Esophagus (tissue), 2 donors: ENCODE measurements around the gene JMJD6. TPM values are rescaled to one million over a fixed set of nuclear protein-coding genes. Genes with fewer than 3 reads are reported as not detected.

Experiments
- H3K27ac ChIP-seq, 2 donors: one replicate each; pipeline ENCODE4 v1.5.1; 2013; ENCODE audit warnings: low read depth in 2 of 2, mild to moderate bottlenecking in 2 of 2, inconsistent platforms in 1 of 2, low read length in 1 of 2, moderate library complexity in 1 of 2
- H3K27me3 ChIP-seq, 2 donors: one replicate each; pipeline ENCODE4 v1.6.1; 2013; ENCODE audit warnings: low read length in 2 of 2, control low read depth in 1 of 2, mild to moderate bottlenecking in 1 of 2; ENCODE audit not compliant: insufficient read depth in 2 of 2, control insufficient read depth in 1 of 2
- H3K36me3 ChIP-seq, 2 donors: one replicate each; pipeline ENCODE4 v1.6.1; 2013; ENCODE audit warnings: low read length in 1 of 2; ENCODE audit not compliant: control insufficient read depth in 2 of 2, insufficient read depth in 2 of 2
- H3K4me1 ChIP-seq, 2 donors: one replicate each; pipeline ENCODE4 v1.6.1; 2013; ENCODE audit warnings: low read length in 1 of 2; ENCODE audit not compliant: control insufficient read depth in 2 of 2, insufficient read depth in 2 of 2
- H3K4me3 ChIP-seq, 2 donors: one replicate each; pipeline ENCODE4 v1.5.1; 2013; ENCODE audit warnings: low read length in 2 of 2, mild to moderate bottlenecking in 2 of 2, low read depth in 1 of 2, moderate library complexity in 1 of 2
- H3K9me3 ChIP-seq, 2 donors: one replicate each; pipeline ENCODE4 v1.6.1; 2013; ENCODE audit warnings: mild to moderate bottlenecking in 2 of 2, low read depth in 1 of 2, low read length in 1 of 2, moderate library complexity in 1 of 2; ENCODE audit not compliant: control insufficient read depth in 2 of 2, insufficient read depth in 1 of 2
- WGBS, 2 donors: extraction: QIAGEN DNeasy Blood & Tissue Kit; methylation state at CpG; one replicate each; pipeline ENCODE4 v1.1.7; 2013; 5-methylcytosine and 5-hydroxymethylcytosine counted together
- polyA plus RNA-seq, 2 donors: library from polyadenylated mRNA; stranded (reverse); fragments of 200-250 nt; gene quantifications; one replicate each; pipeline ENCODE4 v1.2.3, GENCODE V29; 2013
- donor health status: healthy with polysubstance abuse.
- donor health status: Bipolar disorder and iron deficiency.

The JMJD6 gene
- polyA plus RNA-seq, result 10 to 100 TPM; 18.3 to 21.9 TPM

- Histone ChIP-seq H3K4me1 (peaks cover 0 to 2% of the 10 kb centered on the region in 2 donors), H3K9me3 (no peaks in the 10 kb centered on the region), H3K4me3 (peak within 1 kb of the TSS; percentile 73 to 87), H3K27ac (peak within 1 kb of the TSS; percentile 100), H3K27me3 (no peaks in the 10 kb centered on the region), H3K36me3 (peaks cover 1 to 10% of the 10 kb centered on the region in 2 donors)
- 0% methylated on average over 53 to 60 of the region's 60 CpGs for WGBS, 2 donors
Observed at GRCh38 chr17:76726231-76726775, at the start of gene JMJD6. TSS of gene JMJD6 (minus strand) at chr17:76726606. CDS start at chr17:76726475, 131 bp downstream.

DNA sequence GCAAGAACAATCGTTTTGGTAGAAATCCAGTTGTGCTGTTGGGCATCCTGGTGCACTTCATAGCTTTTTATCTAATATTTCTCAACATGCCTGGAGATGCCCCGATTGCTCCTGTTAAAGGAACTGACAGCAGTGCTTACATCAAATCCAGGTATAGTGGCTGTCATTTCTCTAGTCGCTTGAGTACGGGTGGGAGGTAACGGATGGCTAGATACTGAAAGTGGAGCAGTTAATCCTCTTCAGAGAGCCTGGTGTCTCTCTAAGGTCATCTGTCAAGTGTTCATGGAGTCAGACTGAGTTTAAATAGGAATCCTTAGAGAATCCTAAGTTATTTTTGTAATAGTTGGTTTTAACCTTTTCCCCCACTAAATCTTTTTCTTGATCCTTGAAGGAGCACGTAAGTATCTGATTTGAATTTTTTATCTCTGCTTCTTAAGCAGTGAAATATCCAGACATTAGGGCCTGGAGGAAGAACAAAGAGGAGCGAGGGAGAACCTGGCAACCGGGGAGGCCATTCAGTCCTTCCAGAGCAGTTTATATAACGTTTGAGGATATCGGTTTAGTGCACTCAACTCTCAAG is 48.7 kb upstream of the JMJD6 start:
- H3K27ac ChIP-seq, result peak overlapping the region; percentile 18 to 22
- WGBS, 2 donors, result 59 to 61% methylated on average over 10 of the region's 10 CpGs
- H3K9me3 ChIP-seq, result no peaks in the 10 kb centered on the region
- no peaks in the 10 kb centered on the region for H3K4me1 ChIP-seq
- peaks cover 3 to 15% of the 10 kb centered on the region in 2 donors for H3K36me3 ChIP-seq
- no peak overlapping the region for H3K4me3 ChIP-seq
- no peaks in the 10 kb centered on the region for H3K27me3 ChIP-seq

GRCh38 chr17:76772842-76773525 is 46.6 kb upstream of the JMJD6 start:
- Histone ChIP-seq H3K36me3 (peaks cover 3 to 9% of the 10 kb centered on the region in 2 donors), H3K4me1 (no peaks in the 10 kb centered on the region), H3K27ac (peak overlapping the region; percentile 77 to 84), H3K27me3 (no peaks in the 10 kb centered on the region), H3K9me3 (no peaks in the 10 kb centered on the region), H3K4me3 (no peak overlapping the region)
- 25 to 45% methylated on average over 6 of the region's 6 CpGs for WGBS, 2 donors

DNA sequence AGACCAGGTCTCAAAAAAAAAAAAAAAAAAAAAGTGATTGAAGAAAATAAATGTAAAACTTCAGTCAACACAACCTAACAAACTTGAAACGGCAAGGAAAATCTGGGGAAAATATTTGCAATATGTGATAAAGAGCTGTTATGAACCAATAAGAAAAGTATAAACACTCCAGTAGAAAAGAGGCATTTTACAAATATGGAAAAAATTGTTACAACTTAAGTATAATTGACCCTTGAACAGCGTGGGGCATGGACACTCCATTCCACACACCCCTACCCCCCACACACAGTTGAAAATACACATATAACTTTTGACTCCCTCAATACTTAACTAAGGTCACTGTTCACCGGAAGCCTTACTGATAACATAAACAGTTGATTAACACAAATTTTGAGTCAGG is 32.2 kb upstream of the JMJD6 start:
- no peak overlapping the region for H3K4me3 ChIP-seq
- no peaks in the 10 kb centered on the region for H3K4me1 ChIP-seq
- WGBS, 2 donors, result 98 to 99% methylated on average over 3 of the region's 3 CpGs
- no peaks in the 10 kb centered on the region for H3K27me3 ChIP-seq
- no peaks in the 10 kb centered on the region for H3K9me3 ChIP-seq
- no peaks in the 10 kb centered on the region for H3K36me3 ChIP-seq
- no peak overlapping the region for H3K27ac ChIP-seq

- 93 to 95% methylated on average over 5 of the region's 5 CpGs for WGBS, 2 donors
- Histone ChIP-seq H3K36me3 (no peaks in the 10 kb centered on the region), H3K9me3 (no peaks in the 10 kb centered on the region), H3K4me1 (no peaks in the 10 kb centered on the region), H3K27me3 (no peaks in the 10 kb centered on the region), H3K4me3 (no peak overlapping the region), H3K27ac (no peak overlapping the region)
Observed at GRCh38 chr17:76757256-76757655, 30.9 kb upstream of the JMJD6 start.

DNA sequence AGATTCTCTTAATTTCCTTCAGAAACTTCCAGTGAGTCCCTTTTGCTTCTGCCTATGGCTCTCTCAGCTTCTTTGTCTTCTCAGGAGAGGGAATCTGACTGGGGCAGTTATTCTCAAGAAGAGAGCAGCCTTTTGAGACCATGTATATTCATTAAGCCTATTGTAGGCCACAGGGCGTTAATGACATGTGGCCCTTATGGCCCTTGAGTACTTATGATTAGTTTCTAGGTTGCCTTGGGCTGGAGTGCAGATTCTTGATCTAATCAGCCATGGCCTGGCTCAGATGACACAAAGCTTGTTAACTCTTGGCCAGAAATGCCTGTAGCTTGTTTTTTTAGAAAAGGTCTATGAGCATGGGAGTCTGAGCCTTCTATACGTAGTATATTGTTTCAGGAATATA is 28.9 kb upstream of the JMJD6 start:
- H3K4me1 ChIP-seq, result no peaks in the 10 kb centered on the region
- H3K9me3 ChIP-seq, result no peaks in the 10 kb centered on the region
- no peaks in the 10 kb centered on the region for H3K36me3 ChIP-seq
- H3K4me3 ChIP-seq, result no peak overlapping the region
- H3K27ac ChIP-seq, result no peak overlapping the region
- no peaks in the 10 kb centered on the region for H3K27me3 ChIP-seq
- 97 to 98% methylated on average over 2 of the region's 2 CpGs for WGBS, 2 donors

GRCh38 chr17:76753061-76753961 is 26.9 kb upstream of the JMJD6 start:
- no peaks in the 10 kb centered on the region for H3K4me1 ChIP-seq
- no peaks in the 10 kb centered on the region for H3K9me3 ChIP-seq
- peak overlapping the region in 1 of 2 donors; percentile 26 for H3K4me3 ChIP-seq
- 47 to 59% methylated on average over 12 of the region's 12 CpGs for WGBS, 2 donors
- no peaks in the 10 kb centered on the region for H3K36me3 ChIP-seq
- no peaks in the 10 kb centered on the region for H3K27me3 ChIP-seq
- H3K27ac ChIP-seq, result peak overlapping the region; percentile 49 to 87

DNA sequence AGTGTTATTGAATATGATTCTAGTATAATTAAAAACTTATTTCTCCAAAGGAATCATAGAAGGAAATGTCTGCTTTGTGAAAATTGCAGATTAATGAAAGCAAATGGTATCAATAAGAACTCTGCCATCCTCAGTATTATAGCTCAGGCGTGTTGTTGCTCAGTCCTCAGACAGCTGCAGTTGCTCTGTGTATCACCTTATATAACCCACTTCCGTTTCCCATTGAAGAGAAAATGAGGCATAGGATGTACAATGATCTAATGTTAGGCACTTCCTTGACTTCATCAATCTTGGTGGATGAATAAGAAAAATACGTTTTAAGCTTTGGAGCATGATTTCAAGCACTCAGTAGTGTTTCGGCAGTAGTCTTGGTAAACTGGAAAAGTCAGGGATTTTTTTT is 25.6 kb upstream of the JMJD6 start:
- H3K27ac ChIP-seq, result peak overlapping the region in 1 of 2 donors; percentile 76
- 66 to 75% methylated on average over 4 of the region's 4 CpGs for WGBS, 2 donors
- no peaks in the 10 kb centered on the region for H3K27me3 ChIP-seq
- no peaks in the 10 kb centered on the region for H3K36me3 ChIP-seq
- no peaks in the 10 kb centered on the region for H3K4me1 ChIP-seq
- no peaks in the 10 kb centered on the region for H3K9me3 ChIP-seq
- no peak overlapping the region for H3K4me3 ChIP-seq

GRCh38 chr17:76751416-76751993 is 25.1 kb upstream of the JMJD6 start:
- Histone ChIP-seq H3K27me3 (no peaks in the 10 kb centered on the region), H3K4me1 (no peaks in the 10 kb centered on the region), H3K9me3 (no peaks in the 10 kb centered on the region), H3K36me3 (no peaks in the 10 kb centered on the region), H3K4me3 (no peak overlapping the region), H3K27ac (no peak overlapping the region)
- WGBS, 2 donors, result 89 to 93% methylated on average over 3 of the region's 3 CpGs
